Hepatocyte (in vitro differentiated cells): Measurements from ENCODE around the gene CFAP58. TPM values are rescaled to one million over a fixed set of nuclear protein-coding genes. Genes with fewer than 3 reads are reported as not detected.

Experiments used
- DNase-seq: peaks from one replicate; pipeline ENCODE4 v3.0.0-alpha.2; 2016; ENCODE audit warnings: low spot score
- H2AFZ ChIP-seq: fragments of 200-600 bp; sonication (generic); 2 replicates; pipeline ENCODE4 v1.6.0; 2016; ENCODE audit warnings: antibody characterized with exemption, mild to moderate bottlenecking
- H3K27ac ChIP-seq: fragments of 200-600 bp; sonication (generic); 2 replicates; pipeline ENCODE4 v1.5.1; 2016; ENCODE audit warnings: mild to moderate bottlenecking
- H3K27me3 ChIP-seq: fragments of 200-600 bp; sonication (generic); 2 replicates; pipeline ENCODE4 v1.6.1; 2016
- H3K36me3 ChIP-seq: fragments of 200-600 bp; sonication (generic); replicated peaks from 2 replicates; pipeline ENCODE4 v1.5.1; 2016; ENCODE audit warnings: low read depth; ENCODE audit not compliant: insufficient read depth
- H3K4me1 ChIP-seq: fragments of 200-600 bp; sonication (generic); 2 replicates; pipeline ENCODE4 v1.5.1; 2016; ENCODE audit warnings: mild to moderate bottlenecking, moderate library complexity; ENCODE audit not compliant: insufficient read depth
- H3K4me2 ChIP-seq: fragments of 200-600 bp; sonication (generic); 2 replicates; pipeline ENCODE4 v1.6.0; 2016
- H3K4me3 ChIP-seq: fragments of 200-600 bp; sonication (generic); 2 replicates; pipeline ENCODE4 v1.5.1; 2016; ENCODE audit warnings: mild to moderate bottlenecking
- H3K79me2 ChIP-seq: fragments of 200-600 bp; sonication (generic); 2 replicates; pipeline ENCODE4 v1.6.0; 2017; ENCODE audit warnings: mild to moderate bottlenecking
- H3K9me2 ChIP-seq: fragments of 200-600 bp; sonication (generic); replicated peaks from 2 replicates; pipeline ENCODE4 v1.6.0; 2017; ENCODE audit warnings: mild to moderate bottlenecking; ENCODE audit not compliant: insufficient read depth
- H3K9me3 ChIP-seq: fragments of 200-600 bp; sonication (generic); 2 replicates; pipeline ENCODE4 v1.5.1; 2016; ENCODE audit warnings: low read depth, mild to moderate bottlenecking
- H4K20me1 ChIP-seq: fragments of 200-600 bp; sonication (generic); 2 replicates; pipeline ENCODE4 v1.6.0; 2016; ENCODE audit warnings: mild to moderate bottlenecking; ENCODE audit not compliant: insufficient read depth, poor library complexity, severe bottlenecking
- CTCF ChIP-seq: fragments of 200-600 bp; sonication (generic); IDR thresholded peaks from 2 replicates; pipeline ENCODE4 v1.5.1; 2016; ENCODE audit warnings: antibody characterized with exemption, mild to moderate bottlenecking; ENCODE audit not compliant: poor library complexity
- EZH2 ChIP-seq: fragments of 200-600 bp; sonication (generic); IDR thresholded peaks from 2 replicates; pipeline ENCODE4 v1.6.1; 2016; ENCODE audit warnings: antibody characterized with exemption, mild to moderate bottlenecking, borderline replicate concordance
- EZH2phosphoT487 ChIP-seq: fragments of 200-600 bp; sonication (generic); IDR thresholded peaks from one replicate; pipeline ENCODE4 v1.6.1; 2018; ENCODE audit warnings: antibody characterized with exemption, mild to moderate bottlenecking, low read depth, moderate library complexity; ENCODE audit not compliant: unreplicated experiment, severe bottlenecking
- WGBS: methylation state at CpG from one replicate; pipeline ENCODE4 v1.1.6; 2016; ENCODE audit warnings: low lambda C conversion rate; ENCODE audit errors: missing lambda C conversion rate; 5-methylcytosine and 5-hydroxymethylcytosine counted together
- polyA plus RNA-seq: library from polyadenylated mRNA; unstranded; fragments of >200 nt; fragmentation: Nextera tagmentation; extraction: Ambion mirVana; gene quantifications from 2 replicates; pipeline ENCODE4 v1.2.1, GENCODE V29; 2016
- total RNA-seq: library from RNA; depleted of rRNA; stranded (reverse); fragments of >200 nt; gene quantifications from 2 replicates; pipeline ENCODE4 v1.2.3, GENCODE V29; 2014

Gene CFAP58
- total and polyA plus RNA-seq, 2 experiments from 2014 or later: 0.17 TPM; not detected in 1

GRCh38 chr10:104429846-104430245 is 76.2 kb downstream of the CFAP58 start:
- Histone ChIP-seq H3K9me2 (no peaks in the 10 kb centered on the region), H2AFZ (no peak overlapping the region), H3K36me3 (no peaks in the 10 kb centered on the region), H3K27me3 (peaks cover 6% of the 10 kb centered on the region), H3K79me2 (no peaks in the 10 kb centered on the region), H3K4me1 (no peaks in the 10 kb centered on the region), H3K4me2 (no peak overlapping the region), H4K20me1 (no peaks in the 10 kb centered on the region), H3K4me3 (no peak overlapping the region), H3K9me3 (no peaks in the 10 kb centered on the region), H3K27ac (no peak overlapping the region)
- 37% methylated on average over 3 of the region's 3 CpGs for WGBS
- DNase-seq: no peak
- no peak for TF ChIP-seq CTCF
- no peak for TF ChIP-seq EZH2phosphoT487
- TF ChIP-seq EZH2: no peak

- Histone ChIP-seq H3K4me3 (no peak overlapping the region), H3K4me2 (no peak overlapping the region), H3K27me3 (peaks cover 6% of the 10 kb centered on the region), H4K20me1 (no peaks in the 10 kb centered on the region), H3K36me3 (no peaks in the 10 kb centered on the region), H3K27ac (no peak overlapping the region), H3K9me2 (no peaks in the 10 kb centered on the region), H2AFZ (no peak overlapping the region), H3K4me1 (no peaks in the 10 kb centered on the region), H3K79me2 (no peaks in the 10 kb centered on the region), H3K9me3 (no peaks in the 10 kb centered on the region)
- no peak for TF ChIP-seq EZH2phosphoT487
- TF ChIP-seq EZH2: no peak
- TF ChIP-seq CTCF: no peak
- WGBS: 82% methylated on average over 3 of the region's 3 CpGs
- no peak for DNase-seq
Observed at GRCh38 chr10:104430360-104430759, 76.7 kb downstream of the CFAP58 start.

- Histone ChIP-seq H3K9me3 (no peaks in the 10 kb centered on the region), H3K4me2 (no peak overlapping the region), H3K36me3 (no peaks in the 10 kb centered on the region), H3K27me3 (no peaks in the 10 kb centered on the region), H3K4me1 (no peaks in the 10 kb centered on the region), H3K79me2 (no peaks in the 10 kb centered on the region), H4K20me1 (no peaks in the 10 kb centered on the region), H3K27ac (no peak overlapping the region), H3K4me3 (no peak overlapping the region), H2AFZ (no peak overlapping the region), H3K9me2 (no peaks in the 10 kb centered on the region)
- TF ChIP-seq CTCF: no peak
- no peak for TF ChIP-seq EZH2
- TF ChIP-seq EZH2phosphoT487: no peak
- WGBS: 87% methylated on average over 3 of the region's 3 CpGs
- no peak for DNase-seq
Observed at GRCh38 chr10:104433669-104434068, 80.0 kb downstream of the CFAP58 start.

GRCh38 chr10:104434601-104435000 is 81.0 kb downstream of the CFAP58 start:
- Histone ChIP-seq H3K36me3 (no peaks in the 10 kb centered on the region), H3K4me3 (no peak overlapping the region), H3K9me3 (no peaks in the 10 kb centered on the region), H3K27me3 (no peaks in the 10 kb centered on the region), H4K20me1 (no peaks in the 10 kb centered on the region), H3K9me2 (no peaks in the 10 kb centered on the region), H3K79me2 (no peaks in the 10 kb centered on the region), H3K4me2 (no peak overlapping the region), H3K4me1 (no peaks in the 10 kb centered on the region), H2AFZ (no peak overlapping the region), H3K27ac (no peak overlapping the region)
- WGBS: 82% methylated on average over 1 of the region's 1 CpG
- no peak for TF ChIP-seq EZH2
- no peak for TF ChIP-seq CTCF
- no peak for TF ChIP-seq EZH2phosphoT487
- DNase-seq: no peak
